MG63 (cell line): Measurements from ENCODE around the gene ID4. TPM values are rescaled to one million over a fixed set of nuclear protein-coding genes. Genes with fewer than 3 reads are reported as not detected.

Experiments
- DNase-seq: peaks from one replicate; pipeline ENCODE4 v3.0.0-alpha.2; 2020
- H3K27me3 ChIP-seq: fragments of 250-450 bp; sonication (Bioruptor Pico); 2 replicates; pipeline ENCODE4 v1.5.1; 2020; ENCODE audit warnings: mild to moderate bottlenecking, moderate library complexity
- H3K36me3 ChIP-seq: fragments of 250-450 bp; sonication (Bioruptor Pico); 2 replicates; pipeline ENCODE4 v1.5.1; 2020; ENCODE audit warnings: mild to moderate bottlenecking, moderate library complexity
- H3K4me3 ChIP-seq: fragments of 250-450 bp; sonication (Bioruptor Pico); 2 replicates; pipeline ENCODE4 v1.5.1; 2020; ENCODE audit warnings: mild to moderate bottlenecking, moderate library complexity
- H3K9me3 ChIP-seq: fragments of 250-450 bp; sonication (Bioruptor Pico); 2 replicates; pipeline ENCODE4 v1.5.1; 2020; ENCODE audit warnings: mild to moderate bottlenecking, moderate library complexity
- total RNA-seq: library from RNA; depleted of rRNA; stranded (reverse); fragments of >200 nt; shearing (Covaris generic); gene quantifications from 2 replicates; pipeline ENCODE4 v1.2.3, GENCODE V29; 2014; ENCODE audit warnings: low replicate concordance

Gene ID4
- total RNA-seq, 1 experiment from 2014 or later, result 3.1 TPM

- no peak for DNase-seq
- H3K36me3 ChIP-seq, result no peaks in the 10 kb centered on the region
These were observed 33.2 kb downstream of the ID4 start for GRCh38 chr6:19870322-19870721.

DNA sequence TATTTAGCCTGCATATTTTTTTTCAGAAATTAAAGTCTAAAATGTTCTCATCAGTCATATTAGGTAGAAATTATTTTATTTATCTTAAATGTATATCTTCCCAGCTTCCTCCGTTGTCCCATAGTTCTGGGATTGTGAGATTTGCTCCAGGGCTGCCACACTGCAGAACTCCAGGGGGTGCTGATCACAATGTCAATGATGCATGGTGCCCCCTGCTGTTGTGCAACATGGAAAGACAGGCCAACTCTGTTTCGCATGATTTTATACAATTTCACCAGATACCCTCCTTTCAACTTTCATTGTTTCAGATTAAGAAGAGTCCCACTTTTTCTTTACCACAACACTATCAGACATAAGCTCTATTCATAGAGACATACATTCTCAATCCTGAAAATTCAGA is 35.9 kb downstream of the ID4 start:
- Histone ChIP-seq H3K27me3 (no peaks in the 10 kb centered on the region), H3K4me3 (no peak overlapping the region), H3K9me3 (no peaks in the 10 kb centered on the region), H3K36me3 (no peaks in the 10 kb centered on the region)
- DNase-seq, result no peak

More at GRCh38 chr6:19870322-19870721, 33.2 kb downstream of the ID4 start:
- H3K9me3 ChIP-seq, result no peaks in the 10 kb centered on the region
- H3K4me3 ChIP-seq, result no peak overlapping the region
- no peaks in the 10 kb centered on the region for H3K27me3 ChIP-seq

DNA sequence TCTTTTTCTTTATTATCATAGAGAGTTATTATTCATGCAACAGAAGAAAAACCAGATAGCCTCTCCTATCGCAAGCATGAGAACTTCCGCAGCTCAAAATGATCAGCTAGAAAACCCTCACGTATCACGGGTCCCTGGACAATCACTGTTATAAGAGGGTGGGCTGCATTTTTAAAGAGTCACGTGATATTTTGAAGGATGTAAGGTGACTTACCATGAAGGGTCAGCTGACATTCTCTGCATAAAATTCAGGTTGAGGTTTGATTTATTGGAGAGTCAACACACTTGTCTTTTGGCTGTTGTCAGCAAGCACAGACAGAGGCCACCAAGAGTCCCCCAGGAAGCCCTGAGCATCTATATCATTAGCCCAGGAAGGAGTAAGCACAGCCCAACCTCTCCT is 39.5 kb downstream of the ID4 start:
- no peaks in the 10 kb centered on the region for H3K9me3 ChIP-seq
- H3K4me3 ChIP-seq, result no peak overlapping the region
- no peak for DNase-seq
- no peaks in the 10 kb centered on the region for H3K36me3 ChIP-seq
- no peaks in the 10 kb centered on the region for H3K27me3 ChIP-seq

DNA sequence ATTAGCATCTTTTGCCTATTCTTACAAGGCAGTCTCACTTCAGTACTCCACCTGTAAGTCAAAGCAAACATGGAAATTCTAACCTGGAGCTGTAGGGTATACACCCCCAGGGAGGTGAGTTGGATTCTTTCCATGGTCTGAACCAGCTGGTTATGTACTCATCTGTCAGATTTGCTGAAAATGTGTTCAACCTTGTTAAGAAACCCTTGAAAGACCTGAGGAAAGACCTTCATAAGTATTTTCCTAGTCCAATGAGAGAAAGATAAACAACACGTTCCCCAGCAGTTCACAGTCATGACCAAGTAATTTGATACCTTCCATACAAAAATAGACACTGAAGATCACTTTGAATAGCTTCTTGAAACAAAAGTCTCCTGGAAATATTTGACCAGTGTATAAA is 42.5 kb downstream of the ID4 start:
- no peaks in the 10 kb centered on the region for H3K9me3 ChIP-seq
- no peaks in the 10 kb centered on the region for H3K27me3 ChIP-seq
- H3K4me3 ChIP-seq, result no peak overlapping the region
- H3K36me3 ChIP-seq, result no peaks in the 10 kb centered on the region
- no peak for DNase-seq

DNA sequence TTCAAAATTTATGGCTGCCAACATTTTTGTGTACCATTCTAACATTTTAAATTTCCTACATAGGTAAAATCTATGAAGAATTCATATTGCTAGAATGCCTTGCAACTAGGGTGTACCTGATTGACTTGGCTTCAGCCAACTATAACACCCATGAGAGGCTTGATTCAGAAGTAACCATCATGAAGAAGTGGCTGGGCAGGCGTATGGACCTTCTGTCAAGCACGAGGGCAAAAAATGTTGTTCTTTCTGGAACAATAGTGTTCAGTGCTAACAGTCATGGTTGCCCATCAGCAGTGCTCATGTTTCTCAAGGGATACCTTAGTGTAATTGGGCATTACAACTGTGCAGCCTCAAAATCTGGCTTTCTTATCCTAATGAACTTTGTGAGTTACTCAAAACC is 42.9 kb downstream of the ID4 start:
- Histone ChIP-seq H3K36me3 (no peaks in the 10 kb centered on the region), H3K27me3 (no peaks in the 10 kb centered on the region), H3K9me3 (no peaks in the 10 kb centered on the region), H3K4me3 (no peak overlapping the region)
- DNase-seq, result no peak

- Histone ChIP-seq H3K27me3 (no peaks in the 10 kb centered on the region), H3K4me3 (no peak overlapping the region), H3K36me3 (no peaks in the 10 kb centered on the region), H3K9me3 (no peaks in the 10 kb centered on the region)
- no peak for DNase-seq
These were observed 54.3 kb downstream of the ID4 start for GRCh38 chr6:19891451-19891850.
